ENCODE measurements around the gene FBXO42. TPM values are rescaled to one million over a fixed set of nuclear protein-coding genes. Genes with fewer than 3 reads are reported as not detected.

FBXO42 gene
- total RNA-seq, 1 donor from 2014 or later: 21.0 TPM

GRCh38 chr1:16235944-16236510 is 116.3 kb downstream of the FBXO42 start:
- DNase-seq (peak; percentile 72), ATAC-seq (peak; percentile 77)
- H3K36me3 ChIP-seq: no peaks in the 10 kb centered on the region
- peak; percentile 43 for TF ChIP-seq CTCF (IDR thresholded peaks at IDR 0.05)
- intact Hi-C loops (cut with DNase I): no loop called here
- H3K9me3 ChIP-seq: no peaks in the 10 kb centered on the region
- peaks cover 14% of the 10 kb centered on the region for H3K4me1 ChIP-seq
- peak overlapping the region; percentile 82 for H3K4me3 ChIP-seq
- H3K27me3 ChIP-seq: no peaks in the 10 kb centered on the region
- H3K27ac ChIP-seq: peak overlapping the region; percentile 94

- Histone ChIP-seq H3K4me1 (peaks cover 14% of the 10 kb centered on the region), H3K4me3 (no peak overlapping the region), H3K27ac (no peak overlapping the region), H3K27me3 (no peaks in the 10 kb centered on the region), H3K36me3 (no peaks in the 10 kb centered on the region), H3K9me3 (no peaks in the 10 kb centered on the region)
- no peak for DNase-seq
- intact Hi-C loops (cut with DNase I): no loop called here
- ATAC-seq: no peak
- no peak for TF ChIP-seq CTCF (IDR thresholded peaks at IDR 0.05)
These were observed 116.9 kb downstream of the FBXO42 start for GRCh38 chr1:16235347-16235746.

- Histone ChIP-seq H3K27ac (no peak overlapping the region), H3K36me3 (no peaks in the 10 kb centered on the region), H3K4me1 (peaks cover 14% of the 10 kb centered on the region), H3K27me3 (peaks cover under 1% of the 10 kb centered on the region), H3K9me3 (no peaks in the 10 kb centered on the region), H3K4me3 (no peak overlapping the region)
- intact Hi-C loops (cut with DNase I): no loop called here
- peak; percentile 62 for DNase-seq
- no peak for TF ChIP-seq CTCF (IDR thresholded peaks at IDR 0.05)
- ATAC-seq: no peak
These were observed 118.8 kb downstream of the FBXO42 start for GRCh38 chr1:16233431-16233830.

- intact Hi-C loops (cut with DNase I): no loop called here
- Histone ChIP-seq H3K4me3 (no peak overlapping the region), H3K36me3 (no peaks in the 10 kb centered on the region), H3K27ac (no peak overlapping the region), H3K27me3 (peaks cover 11% of the 10 kb centered on the region), H3K9me3 (no peaks in the 10 kb centered on the region), H3K4me1 (peaks cover 10% of the 10 kb centered on the region)
- DNase-seq (peak; percentile 53), ATAC-seq (no peak)
- no peak for TF ChIP-seq CTCF (IDR thresholded peaks at IDR 0.05)
These were observed 120.0 kb downstream of the FBXO42 start for GRCh38 chr1:16232316-16232710.

- no peak overlapping the region for H3K4me3 ChIP-seq
- TF ChIP-seq CTCF (IDR thresholded peaks at IDR 0.05): no peak
- H3K36me3 ChIP-seq: no peaks in the 10 kb centered on the region
- peaks cover 7% of the 10 kb centered on the region for H3K4me1 ChIP-seq
- H3K27me3 ChIP-seq: peaks cover 18% of the 10 kb centered on the region
- no peak for ATAC-seq
- no peak overlapping the region for H3K27ac ChIP-seq
- intact Hi-C loops (cut with DNase I): no loop called here
- H3K9me3 ChIP-seq: no peaks in the 10 kb centered on the region
- peak; percentile 54 for DNase-seq
These were observed 120.7 kb downstream of the FBXO42 start for GRCh38 chr1:16231331-16232315.

All from upper lobe of right lung (tissue), 1 donor.